K562 (cell line): ENCODE measurements around the gene AJUBA. TPM values are rescaled to one million over a fixed set of nuclear protein-coding genes. Genes with fewer than 3 reads are reported as not detected.

Experiments
- CTCF ChIP-seq, 3 experiments: IDR thresholded peaks in 2 of 3; conservative IDR thresholded peaks in 1 of 3; 2 replicates each; pipeline ENCODE4 v1.5.1; 2011 to 2012; ENCODE audit warnings: low read length in 3 of 3, mild to moderate bottlenecking in 3 of 3, control low read depth in 2 of 3, improper control_type of control experiment in 1 of 3, inconsistent platforms in 1 of 3, low read depth in 1 of 3, mixed read lengths in 1 of 3, moderate library complexity in 1 of 3; ENCODE audit not compliant: insufficient read depth in 2 of 3
- EZH2 ChIP-seq: IDR thresholded peaks from 2 replicates; pipeline ENCODE4 v1.6.1; 2012; ENCODE audit warnings: low read depth, mild to moderate bottlenecking, inconsistent platforms, low read length, borderline replicate concordance
- FOSL1 ChIP-seq: fragments of 200-800 bp; sonication (Bioruptor generic); conservative IDR thresholded peaks from 2 replicates; pipeline ENCODE4 v1.6.1; 2016; ENCODE audit warnings: missing genetic modification characterization, missing compliant biosample characterization
- GABPA ChIP-seq: fragments of 200-800 bp; sonication (Bioruptor generic); conservative IDR thresholded peaks from 2 replicates; pipeline ENCODE4 v1.6.1; 2016; ENCODE audit warnings: low read depth, missing genetic modification characterization, missing compliant biosample characterization
- GTF2A2 ChIP-seq: IDR thresholded peaks from 2 replicates; pipeline ENCODE4 v1.6.1; 2016; ENCODE audit warnings: mild to moderate bottlenecking, missing genetic modification characterization, missing compliant biosample characterization
- HDAC2 ChIP-seq: fragments of 450-650 bp; IDR thresholded peaks from 2 replicates; pipeline ENCODE4 v1.6.1; 2016; ENCODE audit warnings: mild to moderate bottlenecking
- HES1 ChIP-seq: fragments of 450-650 bp; IDR thresholded peaks from 2 replicates; pipeline ENCODE4 v1.6.1; 2016; ENCODE audit warnings: low read depth, mild to moderate bottlenecking, moderate library complexity
- JUND ChIP-seq, 2 experiments: IDR thresholded peaks; 2 replicates in 1 of 2; 3 replicates in 1 of 2; pipeline ENCODE4 v1.6.1; 2011; ENCODE audit warnings: borderline replicate concordance in 2 of 2, low read depth in 2 of 2, low read length in 2 of 2, improper control_type of control experiment in 1 of 2, missing biosample characterization in 1 of 2, missing genetic modification characterization in 1 of 2, missing genetic modification reagents in 1 of 2
- KDM4B ChIP-seq, 2 experiments: fragments of 450-650 bp in 1 of 2; sonication (generic) in 1 of 2; IDR thresholded peaks; 2 replicates each; pipeline ENCODE4 v1.6.1; 2016 to 2017; ENCODE audit warnings: borderline replicate concordance in 2 of 2, antibody characterized with exemption in 1 of 2, low read depth in 1 of 2, mild to moderate bottlenecking in 1 of 2
- MTF1 ChIP-seq: fragments of 250-450 bp; sonication (Bioruptor Pico); IDR thresholded peaks from 2 replicates; pipeline ENCODE4 v1.9.0; 2021; ENCODE audit warnings: moderate library complexity, mild to moderate bottlenecking, inconsistent platforms, borderline replicate concordance
- RCOR1 ChIP-seq, 2 experiments: IDR thresholded peaks; 2 replicates each; pipeline ENCODE4 v1.6.1; 2012; ENCODE audit warnings: low read depth in 2 of 2, low read length in 2 of 2, borderline replicate concordance in 1 of 2, improper control_type of control experiment in 1 of 2
- SAFB2 ChIP-seq: fragments of 200-400 bp; formaldehyde crosslinking; IDR thresholded peaks from 2 replicates; pipeline ENCODE4 v1.6.1; 2018; ENCODE audit warnings: borderline replicate concordance, low read length, low read depth, moderate library complexity; ENCODE audit not compliant: severe bottlenecking
- ZNF407 ChIP-seq: fragments of 450-650 bp; IDR thresholded peaks from 2 replicates; pipeline ENCODE4 v1.6.1; 2016; ENCODE audit warnings: low read depth
- ZNF780A ChIP-seq: fragments of 250-450 bp; sonication (Bioruptor Pico); IDR thresholded peaks from 2 replicates; pipeline ENCODE4 v1.5.0; 2021; ENCODE audit warnings: mild to moderate bottlenecking
- ZSCAN29 ChIP-seq: fragments of 450-650 bp; IDR thresholded peaks from 2 replicates; pipeline ENCODE4 v1.6.1; 2017
- polyA plus RNA-seq, 8 experiments: library from polyadenylated mRNA; depleted of rRNA in 4 of 8; stranded (reverse) in 5 of 8; unstranded in 3 of 8; fragments of >200 nt; fragmentation: Nextera tagmentation in 2 of 8; fragmentation: Illumina TruSeq in 1 of 8; extraction: Ambion mirVana in 2 of 8; extraction: Trizol in 1 of 8; gene quantifications; 2 replicates each; pipeline versions ENCODE4 v1.2.1 to v1.2.3, GENCODE V29; 2011 to 2014; ENCODE audit warnings: inconsistent platforms in 1 of 8, missing spikeins in 1 of 8
- total RNA-seq, 7 experiments: library from RNA; depleted of rRNA in 6 of 7; stranded (reverse); fragments of >200 nt in 6 of 7; fragmentation: Illumina TruSeq in 2 of 7; extraction: Trizol in 2 of 7; gene quantifications; 2 replicates each; pipeline versions ENCODE4 v1.2.1 to v1.2.3, GENCODE V29; 2011 to 2021; ENCODE audit warnings: low replicate concordance in 1 of 7

Gene AJUBA
- total and polyA plus RNA-seq, 9 of the 15 experiments (the other 6 are each of a cell fraction or from before 2014, with no cell fraction given), result 0.73 to 4.7 (median 2.8) TPM

GRCh38 chr14:22973217-22974032, 8.9 kb downstream of the AJUBA start (continued):
- TF ChIP-seq KDM4B (IDR thresholded peaks at IDR 0.05; ENCODE audit: borderline replicate concordance in 2 of 2, low read depth in 1 of 2), result no peak
- TF ChIP-seq ZNF407, result no peak
- TF ChIP-seq HES1, result no peak
- TF ChIP-seq FOSL1 (tag), result no peak
- no peak for TF ChIP-seq GABPA (tag)
- TF ChIP-seq GTF2A2 (tag), result no peak
- peak; percentile 81 to 83 (median 81) for TF ChIP-seq CTCF (IDR thresholded peaks at IDR 0.05 in 2 of 3, conservative IDR thresholded peaks at IDR 0.05 in 1 of 3; ENCODE audit: insufficient read depth in 2 of 3, low read depth in 1 of 3, low read length in 3 of 3)
- no peak for TF ChIP-seq ZSCAN29
- TF ChIP-seq HDAC2, result no peak
- no peak for TF ChIP-seq EZH2
- no peak for TF ChIP-seq SAFB2
- TF ChIP-seq ZNF780A (CRISPR knock-in tag), result no peak
- no peak for TF ChIP-seq MTF1
- TF ChIP-seq RCOR1 (IDR thresholded peaks at IDR 0.05; ENCODE audit: borderline replicate concordance in 1 of 2, low read depth in 2 of 2, low read length in 2 of 2), result 0 out of 4 replicates have a peak, but pooled peaks of 1 of the 2 experiments have one; percentile 8
- peak; percentile 6; the same call in 1 of the 2 replicates for TF ChIP-seq JUND (IDR thresholded peaks at IDR 0.05; ENCODE audit: borderline replicate concordance, low read depth, low read length)
- TF ChIP-seq JUND (tag; IDR thresholded peaks at IDR 0.05; ENCODE audit: borderline replicate concordance, low read depth, low read length), result no peak
